A549 treated with dexamethasone at 1 μM for 4 hours (cell line): ENCODE data around the gene TRPM1. TPM values are rescaled to one million over a fixed set of nuclear protein-coding genes. Genes with fewer than 3 reads are reported as not detected.

Source experiments
- total RNA-seq: library from RNA; stranded (reverse); fragments of 200-300 nt; extraction: Qiagen RNA extraction; gene quantifications from 5 replicates; pipeline ENCODE4 v1.2.3, GENCODE V29; 2022

TRPM1 gene
- not detected in 5 replicates for total RNA-seq

DNA sequence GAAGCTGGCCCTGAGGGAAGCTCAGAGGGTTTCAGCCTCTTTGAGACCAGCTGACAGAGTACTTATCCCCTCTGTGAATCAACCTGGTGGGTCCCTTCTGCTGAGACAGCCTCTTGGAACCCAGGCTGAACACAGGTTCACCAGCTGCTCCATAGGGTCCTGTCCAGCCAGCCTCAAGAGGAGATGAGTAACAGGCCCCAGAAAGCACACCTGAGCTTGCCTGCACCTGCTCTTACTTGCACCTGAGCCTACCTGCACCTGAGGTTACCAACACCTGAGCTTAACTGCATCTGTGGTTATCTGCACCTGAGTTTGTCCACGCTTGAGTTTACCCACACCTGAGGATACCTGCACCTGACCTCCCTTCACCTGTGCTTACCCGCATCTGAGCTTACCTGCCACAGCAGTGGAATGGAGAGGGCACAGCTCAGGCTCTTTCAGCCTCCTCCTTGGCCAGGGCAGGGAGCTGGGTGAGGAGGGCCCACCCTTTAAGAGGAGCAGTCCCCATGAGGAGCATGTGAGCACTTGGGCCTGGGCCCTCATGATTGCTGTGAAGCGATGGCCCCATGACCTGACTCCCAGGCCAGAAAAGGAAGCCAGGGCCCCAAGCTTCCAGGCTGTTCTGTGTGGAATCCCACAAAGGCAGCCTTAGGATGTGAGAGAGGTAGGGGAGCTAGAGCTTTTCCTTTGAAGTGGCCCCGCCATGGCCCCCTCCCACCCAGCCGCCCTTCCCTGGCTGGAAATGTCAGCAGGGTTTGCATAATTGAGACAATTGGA lies at the start of gene TRPM1:
Gene TRPM1 (minus strand): TSS at position 464 of the 777 bp plus-strand sequence. CDS start 20,370 bp downstream, outside the sequence.

DNA sequence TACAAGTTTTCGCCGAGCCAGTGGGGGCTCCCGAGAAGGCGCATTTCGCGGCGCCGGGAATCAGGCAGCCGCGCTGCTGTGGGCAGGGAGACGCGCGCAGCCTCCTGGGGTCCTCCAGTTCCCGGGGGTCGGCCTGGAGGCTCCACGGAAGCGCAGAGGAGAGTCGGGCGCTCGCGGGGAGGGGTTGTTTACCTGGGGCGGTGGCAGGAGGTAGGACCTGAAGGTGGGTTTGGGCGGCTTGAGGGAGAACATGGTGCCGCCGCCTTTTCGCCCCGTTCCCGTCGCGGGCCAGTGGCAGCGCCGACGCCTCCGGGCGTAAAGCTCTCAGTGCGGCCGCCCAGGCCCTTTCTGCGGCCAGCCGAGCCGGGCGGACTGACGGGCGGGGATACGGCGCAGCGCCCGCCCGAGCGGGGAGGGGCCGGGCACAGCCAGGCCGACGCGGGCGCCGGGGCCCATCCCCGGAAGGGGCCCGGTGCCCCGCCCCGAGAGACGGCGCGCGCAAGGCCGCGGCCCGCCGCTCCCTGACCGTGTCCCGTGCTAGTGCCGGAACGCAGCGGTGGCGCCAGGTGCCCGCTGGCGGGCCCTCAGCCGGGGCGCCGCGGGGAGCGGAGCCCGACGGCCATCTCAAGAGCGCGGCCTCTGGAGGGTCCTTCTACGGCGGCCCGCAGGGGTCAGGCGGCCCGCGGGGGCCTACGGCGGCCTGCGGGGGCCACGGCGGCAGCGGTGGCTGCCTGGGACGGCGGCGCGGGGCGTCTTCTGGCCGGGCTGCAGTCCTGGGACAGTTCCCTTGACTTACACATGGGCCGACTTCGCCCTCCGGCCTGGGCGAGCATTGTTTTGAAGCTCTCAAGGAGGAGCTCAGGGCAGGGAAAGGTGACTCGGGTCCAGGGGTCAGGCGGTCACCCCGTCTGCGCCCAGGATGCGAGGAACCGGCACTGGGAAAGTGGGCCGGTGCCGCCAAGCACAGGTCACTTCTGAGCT lies 110.0 kb downstream of the TRPM1 start, which contains the start of gene MTMR10:
Gene MTMR10 (minus strand): TSS at position 374 of the 981 bp plus-strand sequence. CDS start 122 bp downstream, at position 252.

Other genes starting within 250 kb of the TRPM1 start
- gene FAN1, start 197.8 kb downstream of the TRPM1 start, total RNA-seq: 8.9 to 11.8 TPM (median 11.0 TPM) in 5 replicates
- 13.6 to 20.7 TPM (median 17.3 TPM) in 5 replicates for gene MTMR10, start 110.1 kb downstream of the TRPM1 start, total RNA-seq
- gene KLF13, start 225.1 kb upstream of the TRPM1 start, total RNA-seq: 96.5 to 123 TPM (median 116 TPM) in 5 replicates